ENCODE results near the gene DNAJC17.

Gene DNAJC17

DNA sequence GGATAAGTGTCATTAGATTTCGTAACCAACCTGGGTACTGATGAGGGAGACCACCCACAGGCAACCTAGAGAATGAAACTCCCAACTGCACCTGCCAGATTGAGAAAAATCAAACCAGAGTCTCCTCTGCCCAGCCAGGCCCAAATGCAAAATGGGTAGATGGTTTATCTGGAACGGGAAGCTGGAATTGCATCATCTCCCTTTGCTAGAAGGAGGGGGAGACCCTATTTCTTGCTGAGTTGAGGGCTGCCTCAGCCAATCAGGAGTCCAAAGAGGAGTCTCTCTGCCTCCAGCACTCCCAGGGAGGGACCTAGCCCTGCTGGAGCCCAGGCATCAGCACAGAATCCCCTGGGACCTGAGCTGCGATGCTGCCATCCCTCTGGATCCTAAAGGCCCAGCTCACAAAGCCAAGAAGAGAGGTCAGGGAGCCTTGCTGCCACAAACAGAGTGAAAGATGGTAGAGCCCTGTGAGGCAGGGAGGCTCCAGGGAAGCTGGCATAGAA lies 60.3 kb downstream of the DNAJC17 start:
- no peak for DNase-seq (ENCODE audit: extremely low read depth in 1 of 2, low read depth in 1 of 2)

DNA sequence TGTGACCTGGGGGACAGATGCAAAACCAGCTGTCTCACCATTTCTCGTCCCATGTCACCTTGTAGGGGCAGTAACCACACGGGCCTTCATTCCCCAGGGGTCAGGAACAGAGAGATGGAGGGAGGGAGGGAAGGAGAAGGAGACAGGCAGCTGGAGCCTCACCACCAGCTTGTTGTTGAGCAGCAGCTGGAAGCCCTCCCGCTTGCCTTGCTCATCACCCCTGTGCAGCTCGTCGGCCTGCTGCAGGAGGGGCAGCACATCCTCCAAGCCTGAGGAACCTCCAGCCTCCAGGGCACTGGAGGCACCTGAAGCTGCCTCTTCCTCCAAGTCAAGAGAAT lies 62.5 kb downstream of the DNAJC17 start:
- no peak for DNase-seq (ENCODE audit: extremely low read depth in 1 of 2, low read depth in 1 of 2)

DNA sequence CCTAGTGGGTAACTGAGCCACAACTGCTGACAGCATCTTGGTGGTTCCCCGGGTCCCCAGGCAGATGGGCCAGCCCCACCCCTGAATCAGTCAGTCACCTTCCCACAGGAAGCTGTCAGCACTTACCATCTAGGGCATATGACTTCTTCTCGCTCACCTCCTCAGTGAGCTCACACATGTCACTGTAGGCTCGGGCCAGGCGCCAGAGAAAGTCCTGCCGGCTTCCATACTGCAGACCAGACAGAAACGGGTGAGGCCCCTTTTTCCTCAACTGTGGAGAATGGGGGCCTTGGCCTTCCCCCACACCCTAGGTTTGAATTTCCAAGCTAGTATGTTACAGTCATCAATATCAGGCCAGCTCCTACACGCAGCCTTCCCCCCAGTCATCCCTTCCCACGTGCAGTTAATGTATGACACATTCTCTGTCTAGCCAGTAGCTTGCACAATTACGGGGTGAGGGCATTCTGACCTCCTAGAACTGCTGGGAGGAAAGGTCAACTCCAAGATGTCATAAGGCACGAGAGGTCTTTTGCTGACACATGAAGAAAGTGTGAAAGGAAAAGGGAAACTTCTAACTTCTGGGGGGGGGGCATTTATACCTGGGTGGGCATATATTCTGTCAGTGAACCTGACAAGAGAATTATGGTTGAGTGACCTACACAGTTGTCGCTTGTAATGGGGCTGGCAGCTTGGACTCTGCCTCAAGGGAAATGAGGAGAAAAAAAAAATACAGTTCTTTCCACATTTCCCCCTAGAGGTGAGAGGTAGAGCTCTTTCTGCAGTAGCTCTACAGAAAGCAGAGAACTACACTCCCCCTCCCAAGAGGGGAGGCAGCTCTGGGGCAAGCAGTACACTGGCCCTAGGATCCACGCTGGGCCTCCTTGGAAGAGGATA lies 63.1 kb downstream of the DNAJC17 start:
- DNase-seq (ENCODE audit: extremely low read depth in 1 of 2, low read depth in 1 of 2) = peak; percentile 49 to 77

DNA sequence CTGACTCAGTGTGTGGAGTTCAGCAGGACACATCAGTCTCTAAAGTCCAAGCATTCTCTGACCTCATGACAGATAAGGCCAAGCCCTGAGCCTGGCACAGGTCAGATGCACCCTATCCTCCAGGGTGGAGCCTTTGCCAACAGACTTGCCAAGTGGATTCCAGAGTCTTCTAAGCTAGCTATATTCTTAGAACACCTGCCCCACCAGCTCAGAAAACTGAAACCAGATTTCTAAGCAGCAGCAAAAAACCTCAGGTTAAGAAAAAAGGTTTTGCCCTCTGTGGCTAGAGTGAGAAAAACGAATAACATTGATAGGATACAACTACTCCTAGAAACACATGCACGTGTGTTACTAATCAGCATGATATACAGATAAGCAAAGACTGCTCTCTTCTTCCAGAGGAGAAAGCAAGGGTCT lies 63.8 kb downstream of the DNAJC17 start:
- no peak for DNase-seq (ENCODE audit: extremely low read depth in 1 of 2, low read depth in 1 of 2)

DNA sequence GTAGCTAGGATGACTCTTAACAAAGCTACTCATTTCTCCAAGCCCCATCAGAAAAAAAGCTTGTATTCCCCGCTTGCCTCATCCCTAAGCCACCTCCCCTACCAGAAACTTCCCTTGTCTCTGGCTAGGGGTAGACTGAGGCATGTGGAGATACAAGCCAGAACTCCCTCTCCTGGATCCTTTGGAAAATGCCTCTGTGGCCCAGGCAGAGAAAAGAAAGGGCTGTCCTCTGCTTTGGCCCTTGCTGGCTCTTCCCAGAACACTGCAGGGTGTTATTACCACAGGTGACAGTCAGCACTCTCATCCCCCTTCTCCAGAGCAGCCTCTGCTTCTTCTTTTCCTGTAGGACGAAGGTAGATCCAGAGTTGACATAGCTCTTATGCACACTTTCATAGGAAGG lies 67.4 kb downstream of the DNAJC17 start:
- DNase-seq (ENCODE audit: extremely low read depth in 1 of 2, low read depth in 1 of 2) = no peak

DNA sequence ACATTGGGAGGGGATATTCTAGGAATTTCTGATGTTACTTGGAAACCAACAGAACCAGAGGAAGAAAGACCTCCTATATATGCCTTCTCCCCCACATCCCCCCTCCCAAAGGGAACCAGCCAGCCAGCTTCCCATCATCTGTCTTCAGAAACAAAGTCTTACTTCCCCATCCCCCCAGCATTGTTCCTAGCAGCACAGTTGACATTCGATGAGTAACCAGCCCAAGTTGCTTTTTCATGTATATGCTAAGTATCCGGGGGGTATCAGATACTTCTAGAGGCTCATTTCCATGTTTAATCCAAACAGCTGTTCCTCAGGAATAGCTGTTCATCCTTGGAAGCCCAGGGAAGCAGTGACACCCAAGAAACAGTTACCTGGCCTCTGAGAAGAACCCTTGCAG lies 68.2 kb downstream of the DNAJC17 start:
- DNase-seq (ENCODE audit: extremely low read depth in 1 of 2, low read depth in 1 of 2) = no peak

DNA sequence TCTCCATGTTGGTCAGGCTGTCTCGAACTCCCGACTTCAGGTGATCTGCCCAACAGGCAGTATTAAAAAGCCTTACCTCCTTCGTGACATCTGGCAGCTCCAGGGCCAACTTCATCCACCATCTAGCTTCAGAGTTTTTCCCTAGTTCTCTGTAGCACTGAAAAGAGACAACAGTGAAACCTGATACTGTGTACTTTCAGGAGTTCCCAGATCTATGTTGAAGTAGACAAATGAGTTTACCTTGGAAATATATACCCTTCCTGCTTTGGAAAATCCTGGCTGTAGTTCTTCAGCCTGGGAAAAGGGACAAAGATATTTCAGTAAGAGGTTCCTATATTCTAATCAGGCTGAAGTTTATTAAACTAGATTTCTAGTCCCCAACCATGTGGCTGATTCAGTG lies 70.2 kb downstream of the DNAJC17 start:
- DNase-seq (ENCODE audit: extremely low read depth in 1 of 2, low read depth in 1 of 2) = no peak

DNA sequence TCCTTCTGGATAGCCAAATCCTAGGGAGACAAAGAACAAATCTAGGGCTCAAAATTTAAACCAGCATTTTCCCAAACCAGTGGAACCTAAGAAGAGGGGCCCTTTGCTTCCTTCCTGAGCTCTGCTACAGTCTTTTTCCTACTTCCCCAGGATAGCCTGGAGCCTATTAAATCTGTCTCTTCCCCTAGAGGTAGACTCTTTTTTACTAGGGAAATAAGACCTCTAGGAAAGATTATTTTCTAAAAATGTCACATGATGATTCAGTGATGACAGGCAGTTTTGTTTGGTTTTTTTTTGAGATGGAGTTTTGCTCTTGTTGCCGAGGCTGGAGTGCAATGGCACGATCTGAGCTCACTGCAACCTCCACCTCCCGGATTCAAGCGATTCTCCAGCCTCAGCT lies 70.7 kb downstream of the DNAJC17 start:
- DNase-seq (ENCODE audit: extremely low read depth in 1 of 2, low read depth in 1 of 2) = no peak

DNA sequence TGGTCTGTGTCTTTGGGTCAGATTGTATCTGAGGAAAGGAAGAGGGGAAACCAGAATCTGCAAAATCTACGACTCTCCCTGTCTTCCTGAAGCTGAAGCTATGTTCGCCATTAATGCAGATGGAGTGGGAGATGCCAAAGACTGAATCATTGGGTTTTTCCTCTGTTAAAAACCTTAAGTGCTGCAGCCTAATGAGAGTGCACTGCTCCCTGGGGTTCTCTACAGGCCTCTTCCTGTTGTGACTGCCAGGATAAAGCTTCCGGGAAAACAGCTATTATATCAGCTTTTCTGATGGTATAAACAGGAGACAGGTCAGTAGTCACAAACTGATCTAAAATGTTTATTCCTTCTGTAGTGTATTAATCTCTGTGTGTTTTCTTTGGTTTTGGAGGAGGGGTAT lies 76.2 kb downstream of the DNAJC17 start:
- DNase-seq (ENCODE audit: extremely low read depth in 1 of 2, low read depth in 1 of 2) = no peak

DNA sequence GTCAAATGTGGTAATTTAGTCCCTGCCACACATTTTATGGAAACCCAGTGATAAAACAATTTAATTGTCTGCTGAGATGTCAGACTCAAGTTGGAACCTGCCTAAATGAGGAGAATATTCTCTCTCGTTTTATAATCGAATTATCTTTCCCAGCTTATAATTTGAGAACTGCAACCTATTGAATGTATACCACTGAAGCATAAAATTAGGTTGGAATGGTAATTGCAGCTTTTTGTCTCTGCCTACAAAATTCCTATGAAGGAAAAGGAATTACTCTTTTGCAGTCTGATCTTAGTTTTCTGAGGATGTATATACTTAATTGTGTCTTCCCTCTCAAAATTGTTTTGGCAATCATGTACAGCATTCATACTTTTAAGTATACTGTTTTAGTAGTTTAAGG lies 83.4 kb downstream of the DNAJC17 start:
- DNase-seq (ENCODE audit: extremely low read depth in 1 of 2, low read depth in 1 of 2) = no peak

DNA sequence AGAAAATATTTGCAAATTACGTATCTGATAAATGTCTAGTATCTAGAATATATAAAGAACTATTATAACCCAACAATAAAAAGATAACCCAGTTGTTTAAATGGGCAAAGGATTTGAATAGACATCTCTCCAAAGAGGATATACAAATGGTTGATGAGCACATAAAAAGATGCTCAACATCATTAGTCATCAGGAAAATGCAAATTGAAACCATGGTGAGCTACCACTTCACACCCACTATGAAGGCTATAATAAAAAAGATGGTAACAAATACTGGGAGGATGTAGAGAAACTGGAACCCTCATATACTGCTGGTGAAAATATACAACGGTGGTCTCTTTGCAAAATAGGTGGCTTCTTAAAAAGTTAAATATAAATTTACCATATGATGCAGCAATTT lies 84.3 kb downstream of the DNAJC17 start:
- no peak for DNase-seq (ENCODE audit: extremely low read depth in 1 of 2, low read depth in 1 of 2)

DNA sequence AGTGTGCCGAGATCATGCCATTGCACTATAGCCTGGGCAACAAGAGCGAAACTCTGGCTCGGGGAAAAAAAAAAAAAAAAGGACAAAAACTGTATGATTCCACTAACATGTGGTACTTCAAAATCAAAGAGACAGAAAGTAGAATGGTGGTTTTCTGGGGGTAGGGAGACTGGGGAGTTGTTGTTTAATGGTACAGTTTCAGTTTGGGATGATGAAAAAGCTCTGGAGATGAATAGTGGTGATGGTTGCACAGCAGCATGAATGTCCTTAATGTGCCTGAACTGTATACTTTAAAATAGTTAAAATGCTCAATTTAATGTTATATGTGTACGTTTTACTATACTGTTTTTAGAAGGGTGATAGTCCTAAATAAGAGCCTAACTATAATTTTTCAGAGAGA lies 84.9 kb downstream of the DNAJC17 start:
- no peak for DNase-seq (ENCODE audit: extremely low read depth in 1 of 2, low read depth in 1 of 2)

DNA sequence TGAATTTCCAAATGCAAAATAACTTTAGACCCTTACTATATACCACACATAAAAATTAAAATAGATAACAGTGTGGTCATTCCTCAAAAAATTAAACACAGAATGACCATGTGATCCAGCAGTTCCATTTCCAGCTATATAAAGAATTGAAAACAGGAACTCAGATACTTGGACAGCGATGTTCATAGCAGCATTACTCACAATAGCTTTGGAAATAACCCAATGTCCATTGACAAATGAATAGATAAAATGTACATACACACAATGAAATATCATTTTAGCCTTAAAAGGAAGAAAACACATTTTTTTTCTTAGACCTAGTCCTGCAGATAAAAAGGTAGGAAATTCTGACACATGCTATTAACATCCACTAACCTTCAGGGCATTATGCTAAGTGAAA lies 85.6 kb downstream of the DNAJC17 start:
- no peak for DNase-seq (ENCODE audit: extremely low read depth in 1 of 2, low read depth in 1 of 2)

DNA sequence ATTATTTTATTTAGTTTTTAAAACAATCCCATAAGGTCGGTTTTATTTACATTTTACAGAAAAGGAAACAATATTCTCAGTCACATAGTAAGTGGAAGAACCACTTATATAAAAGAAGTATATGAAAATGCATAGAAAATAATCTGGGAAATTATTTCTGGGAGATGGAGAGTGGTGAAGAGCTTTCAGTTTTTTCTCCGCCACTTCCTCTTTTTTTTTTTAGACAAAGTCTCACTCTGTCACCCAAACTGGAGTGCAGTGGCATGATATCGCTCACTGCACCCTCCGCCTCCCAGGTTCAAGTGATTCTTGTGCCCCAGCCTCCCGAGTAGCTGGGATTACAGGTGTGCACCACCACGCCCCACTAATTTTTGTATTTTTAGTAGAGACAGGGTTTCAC lies 91.1 kb downstream of the DNAJC17 start:
- no peak for DNase-seq (ENCODE audit: extremely low read depth in 1 of 2, low read depth in 1 of 2)
